Cardiac fibroblast (primary cell): ENCODE measurements around the gene CRYBA2.

Source experiments
- DNase-seq, 2 donors: peaks; one replicate each; pipeline versions ENCODE4 v3.0.0 to v3.0.0-alpha.2; 2010; ENCODE audit warnings: low read depth in 2 of 2
- H3K4me3 ChIP-seq, 2 donors: replicated peaks in 1 of 2; 1 replicate in 1 of 2; 2 replicates in 1 of 2; pipeline ENCODE4 v1.5.1; 2011; ENCODE audit warnings: low read depth in 2 of 2, low read length in 2 of 2, mild to moderate bottlenecking in 2 of 2, moderate library complexity in 1 of 2
- CTCF ChIP-seq: IDR thresholded peaks from one replicate; pipeline ENCODE4 v1.5.1; 2011; ENCODE audit warnings: low read depth, mild to moderate bottlenecking, low read length, inconsistent platforms

Gene CRYBA2

GRCh38 chr2:219018726-219019125 is 25.5 kb upstream of the CRYBA2 start:
- no peak for DNase-seq
- H3K4me3 ChIP-seq: no peak overlapping the region
- no peak for TF ChIP-seq CTCF

GRCh38 chr2:219018286-219018685 is 25.1 kb upstream of the CRYBA2 start:
- DNase-seq: no peak
- TF ChIP-seq CTCF: no peak
- H3K4me3 ChIP-seq: no peak overlapping the region

- no peak overlapping the region for H3K4me3 ChIP-seq
- TF ChIP-seq CTCF: no peak
- DNase-seq: no peak
Measured at GRCh38 chr2:219017201-219017931, 24.1 kb upstream of the CRYBA2 start.

- no peak for DNase-seq
- H3K4me3 ChIP-seq: no peak overlapping the region
- no peak for TF ChIP-seq CTCF
Measured at GRCh38 chr2:219016721-219017120, 23.5 kb upstream of the CRYBA2 start.

- no peak overlapping the region for H3K4me3 ChIP-seq
- DNase-seq: no peak
- TF ChIP-seq CTCF: no peak
Measured at GRCh38 chr2:219010873-219011272, 17.7 kb upstream of the CRYBA2 start.

- TF ChIP-seq CTCF: peak; percentile 36
- no peak for DNase-seq
- no peak overlapping the region for H3K4me3 ChIP-seq
Measured at GRCh38 chr2:219010162-219010756, 17.0 kb upstream of the CRYBA2 start.

- TF ChIP-seq CTCF: no peak
- no peak overlapping the region for H3K4me3 ChIP-seq
- no peak for DNase-seq
Measured at GRCh38 chr2:219009294-219009693, 16.1 kb upstream of the CRYBA2 start.
